CD8-positive, alpha-beta memory T cell (primary cell): ENCODE data around the gene DNA2. TPM values are rescaled to one million over a fixed set of nuclear protein-coding genes. Genes with fewer than 3 reads are reported as not detected.

ENCODE experiments used
- CTCF ChIA-PET: fragments of 350-600 bp; sonication (Branson Sonifier 250); formaldehyde crosslinking; loops from one replicate; lab custom pipeline; 2021; ENCODE audit warnings: antibody characterized with exemption; lab: Charles Lee
- POLR2A ChIA-PET: fragments of 350-600 bp; sonication (Branson Sonifier 250); formaldehyde crosslinking; loops from one replicate; lab custom pipeline; 2021; ENCODE audit warnings: antibody characterized with exemption; lab: Charles Lee
- DNase-seq, 5 donors: peaks; one replicate each; pipeline versions ENCODE4 v3.0.0 to v3.0.0-alpha.2; 2020 to 2022; ENCODE audit warnings: mixed read lengths in 1 of 5
- H3K27ac ChIP-seq: one replicate; pipeline ENCODE4 v1.7.0; 2013; ENCODE audit warnings: low read depth, mild to moderate bottlenecking, low read length, moderate library complexity
- H3K27me3 ChIP-seq: 2 replicates; pipeline ENCODE4 v1.7.0; 2013; ENCODE audit warnings: low read length, mild to moderate bottlenecking; ENCODE audit not compliant: insufficient read depth, poor library complexity, severe bottlenecking
- H3K36me3 ChIP-seq: 2 replicates; pipeline ENCODE4 v1.7.0; 2013; ENCODE audit warnings: mild to moderate bottlenecking, low read length, moderate library complexity; ENCODE audit not compliant: insufficient read depth
- H3K4me1 ChIP-seq: 2 replicates; pipeline ENCODE4 v1.7.0; 2013; ENCODE audit warnings: mild to moderate bottlenecking, low read length, moderate library complexity; ENCODE audit not compliant: insufficient read depth
- H3K4me3 ChIP-seq: 2 replicates; pipeline ENCODE4 v1.7.0; 2013; ENCODE audit warnings: mild to moderate bottlenecking, low read length
- H3K9me3 ChIP-seq: 2 replicates; pipeline ENCODE4 v1.7.0; 2013; ENCODE audit warnings: mild to moderate bottlenecking, low read length
- H3K27ac Mint-ChIP-seq, 8 donors: one replicate each; pipeline ENCODE4 v1.8.0; 2020 to 2021; ENCODE audit warnings: mixed read lengths in 8 of 8, mild to moderate bottlenecking in 6 of 8, inconsistent platforms in 3 of 8, moderate library complexity in 3 of 8
- H3K27me3 Mint-ChIP-seq, 2 donors: one replicate each; pipeline ENCODE4 v1.8.0; 2020 to 2021; ENCODE audit warnings: mixed read lengths in 2 of 2, mild to moderate bottlenecking in 1 of 2, moderate library complexity in 1 of 2
- H3K36me3 Mint-ChIP-seq, 3 donors: one replicate each; pipeline ENCODE4 v1.8.0; 2020 to 2021; ENCODE audit warnings: mixed read lengths in 3 of 3, inconsistent platforms in 1 of 3, mild to moderate bottlenecking in 1 of 3
- H3K4me1 Mint-ChIP-seq, 3 donors: one replicate each; pipeline ENCODE4 v1.8.0; 2020 to 2021; ENCODE audit warnings: mixed read lengths in 3 of 3, inconsistent platforms in 1 of 3, mild to moderate bottlenecking in 1 of 3
- H3K4me3 Mint-ChIP-seq, 7 donors: one replicate each; pipeline ENCODE4 v1.8.0; 2020 to 2021; ENCODE audit warnings: mixed read lengths in 7 of 7, mild to moderate bottlenecking in 6 of 7, moderate library complexity in 4 of 7, inconsistent platforms in 2 of 7
- H3K9me3 Mint-ChIP-seq, 5 donors: one replicate each; pipeline ENCODE4 v1.8.0; 2020 to 2022; ENCODE audit warnings: mixed read lengths in 5 of 5, mild to moderate bottlenecking in 3 of 5, moderate library complexity in 2 of 5, inconsistent platforms in 1 of 5
- polyA plus RNA-seq: library from polyadenylated mRNA; unstranded; fragments of 300-500 nt; fragmentation: Illumina TruSeq; gene quantifications from one replicate; pipeline ENCODE4 v1.2.3, GENCODE V29; 2021
- total RNA-seq, 2 experiments: library from RNA; stranded (reverse); gene quantifications; one replicate each; pipeline ENCODE4 v1.2.3, GENCODE V29; 2021

Gene DNA2
- total and polyA plus RNA-seq, 3 experiments from 2014 or later, result 0.55 to 40.0 (median 37.3) TPM

GRCh38 chr10:68440898-68441297 is 30.9 kb downstream of the DNA2 start:
- CTCF ChIA-PET, result interaction anchor here (1.7 kb wide), 1 partner anchor 11 kb away, joined by 3 read pairs; no protein-coding TSS in a partner anchor
- peaks cover 0 to 3% (median 1%) of the 10 kb centered on the region in 3 donors for H3K36me3 Mint-ChIP-seq
- H3K4me3 ChIP-seq, result no peak overlapping the region
- DNase-seq, result no peak
- H3K27ac ChIP-seq, result no peak overlapping the region
- H3K9me3 Mint-ChIP-seq, result no peaks in the 10 kb centered on the region
- POLR2A ChIA-PET, result no interaction called here
- H3K27ac Mint-ChIP-seq, result no peak overlapping the region
- H3K27me3 Mint-ChIP-seq, result no peaks in the 10 kb centered on the region
- H3K27me3 ChIP-seq, result no peaks in the 10 kb centered on the region
- H3K36me3 ChIP-seq, result no peaks in the 10 kb centered on the region
- no peaks in the 10 kb centered on the region for H3K9me3 ChIP-seq
- no peaks in the 10 kb centered on the region for H3K4me1 Mint-ChIP-seq
- H3K4me3 Mint-ChIP-seq, result no peak overlapping the region
- H3K4me1 ChIP-seq, result no peaks in the 10 kb centered on the region

GRCh38 chr10:68435803-68436202 is 36.0 kb downstream of the DNA2 start:
- Mint-ChIP-seq H3K36me3 (peaks cover 0 to 1% (median 1%) of the 10 kb centered on the region in 3 donors), H3K27me3 (no peaks in the 10 kb centered on the region), H3K4me1 (no peaks in the 10 kb centered on the region), H3K4me3 (no peak overlapping the region), H3K9me3 (no peaks in the 10 kb centered on the region), H3K27ac (no peak overlapping the region)
- Histone ChIP-seq H3K9me3 (no peaks in the 10 kb centered on the region), H3K4me3 (no peak overlapping the region), H3K36me3 (no peaks in the 10 kb centered on the region), H3K4me1 (no peaks in the 10 kb centered on the region), H3K27me3 (no peaks in the 10 kb centered on the region), H3K27ac (no peak overlapping the region)
- CTCF ChIA-PET, result no interaction called here
- DNase-seq, result no peak
- POLR2A ChIA-PET, result interaction anchor here (0.6 kb wide), 1 partner anchor 103 kb away, joined by 3 read pairs; no protein-coding TSS in a partner anchor

GRCh38 chr10:68434657-68435056 is 37.1 kb downstream of the DNA2 start:
- Mint-ChIP-seq H3K9me3 (no peaks in the 10 kb centered on the region), H3K27ac (no peak overlapping the region), H3K4me1 (no peaks in the 10 kb centered on the region), H3K4me3 (no peak overlapping the region), H3K36me3 (peaks cover 0 to 1% (median 1%) of the 10 kb centered on the region in 3 donors), H3K27me3 (no peaks in the 10 kb centered on the region)
- H3K27me3 ChIP-seq, result no peaks in the 10 kb centered on the region
- H3K36me3 ChIP-seq, result no peaks in the 10 kb centered on the region
- no peaks in the 10 kb centered on the region for H3K4me1 ChIP-seq
- POLR2A ChIA-PET, result no interaction called here
- no peaks in the 10 kb centered on the region for H3K9me3 ChIP-seq
- CTCF ChIA-PET, result no interaction called here
- H3K4me3 ChIP-seq, result no peak overlapping the region
- H3K27ac ChIP-seq, result no peak overlapping the region
- no peak for DNase-seq

- Histone ChIP-seq H3K27me3 (no peaks in the 10 kb centered on the region), H3K9me3 (no peaks in the 10 kb centered on the region), H3K4me3 (no peak overlapping the region), H3K27ac (no peak overlapping the region), H3K4me1 (peaks cover 4% of the 10 kb centered on the region), H3K36me3 (no peaks in the 10 kb centered on the region)
- peak overlapping the region in 1 of 8 donors; percentile 61 for H3K27ac Mint-ChIP-seq
- H3K4me1 Mint-ChIP-seq, result peaks cover 4 to 9% (median 5%) of the 10 kb centered on the region in 3 donors
- POLR2A ChIA-PET, result no interaction called here
- no peaks in the 10 kb centered on the region for H3K9me3 Mint-ChIP-seq
- no peak for DNase-seq
- peaks cover 0 to 8% (median 0%) of the 10 kb centered on the region in 3 donors for H3K36me3 Mint-ChIP-seq
- H3K27me3 Mint-ChIP-seq, result no peaks in the 10 kb centered on the region
- CTCF ChIA-PET, result no interaction called here
- H3K4me3 Mint-ChIP-seq, result no peak overlapping the region
Measured at GRCh38 chr10:68428396-68429104, 43.2 kb downstream of the DNA2 start.

- Histone ChIP-seq H3K4me1 (peaks cover 10% of the 10 kb centered on the region), H3K9me3 (no peaks in the 10 kb centered on the region), H3K4me3 (no peak overlapping the region), H3K36me3 (no peaks in the 10 kb centered on the region), H3K27me3 (no peaks in the 10 kb centered on the region), H3K27ac (no peak overlapping the region)
- Mint-ChIP-seq H3K9me3 (no peaks in the 10 kb centered on the region), H3K4me3 (no peak overlapping the region), H3K36me3 (peaks cover 0 to 9% (median 2%) of the 10 kb centered on the region in 3 donors), H3K27me3 (no peaks in the 10 kb centered on the region), H3K27ac (peak overlapping the region in 1 of 8 donors; percentile 87), H3K4me1 (peaks cover 10 to 15% (median 12%) of the 10 kb centered on the region in 3 donors)
- ChIA-PET CTCF (no interaction called here), POLR2A (no interaction called here)
- no peak for DNase-seq
Measured at GRCh38 chr10:68424454-68425014, 47.2 kb downstream of the DNA2 start.

GRCh38 chr10:68423522-68423921 is 48.3 kb downstream of the DNA2 start:
- ChIA-PET CTCF (no interaction called here), POLR2A (no interaction called here)
- Mint-ChIP-seq H3K27ac (peak overlapping the region in 6 of 8 donors; percentile 28 to 92 (median 49)), H3K36me3 (peaks cover 2 to 9% (median 4%) of the 10 kb centered on the region in 3 donors), H3K9me3 (no peaks in the 10 kb centered on the region), H3K27me3 (no peaks in the 10 kb centered on the region), H3K4me1 (peaks cover 10 to 15% (median 12%) of the 10 kb centered on the region in 3 donors), H3K4me3 (peak overlapping the region in 3 of 7 donors; percentile 32 to 69 (median 45))
- no peak overlapping the region for H3K4me3 ChIP-seq
- H3K4me1 ChIP-seq, result peaks cover 10% of the 10 kb centered on the region
- H3K27ac ChIP-seq, result no peak overlapping the region
- peak in 3 of 5 donors; percentile 3 to 49 (median 29) for DNase-seq
- H3K27me3 ChIP-seq, result no peaks in the 10 kb centered on the region
- no peaks in the 10 kb centered on the region for H3K9me3 ChIP-seq
- no peaks in the 10 kb centered on the region for H3K36me3 ChIP-seq

GRCh38 chr10:68419376-68419775 is 52.4 kb downstream of the DNA2 start:
- H3K27me3 Mint-ChIP-seq, result no peaks in the 10 kb centered on the region
- no peak for DNase-seq
- Histone ChIP-seq H3K36me3 (no peaks in the 10 kb centered on the region), H3K4me3 (no peak overlapping the region), H3K27me3 (no peaks in the 10 kb centered on the region), H3K9me3 (no peaks in the 10 kb centered on the region), H3K27ac (no peak overlapping the region), H3K4me1 (peaks cover 10% of the 10 kb centered on the region)
- ChIA-PET CTCF (interaction anchor here (0.9 kb wide), 1 partner anchor 13 kb away, joined by 4 read pairs; the partner anchor contains the start of gene RUFY2), POLR2A (no interaction called here)
- peaks cover 10 to 12% (median 12%) of the 10 kb centered on the region in 3 donors for H3K4me1 Mint-ChIP-seq
- H3K4me3 Mint-ChIP-seq, result no peak overlapping the region
- H3K9me3 Mint-ChIP-seq, result no peaks in the 10 kb centered on the region
- peaks cover 5 to 9% (median 7%) of the 10 kb centered on the region in 3 donors for H3K36me3 Mint-ChIP-seq
- H3K27ac Mint-ChIP-seq, result no peak overlapping the region

- Mint-ChIP-seq H3K4me1 (peaks cover 16 to 23% (median 18%) of the 10 kb centered on the region in 3 donors), H3K4me3 (peak overlapping the region in 3 of 7 donors; percentile 20 to 94 (median 25)), H3K36me3 (peaks cover 0 to 7% (median 0%) of the 10 kb centered on the region in 3 donors), H3K27ac (no peak overlapping the region), H3K27me3 (no peaks in the 10 kb centered on the region), H3K9me3 (no peaks in the 10 kb centered on the region)
- Histone ChIP-seq H3K4me1 (peaks cover 11% of the 10 kb centered on the region), H3K27ac (no peak overlapping the region), H3K4me3 (no peak overlapping the region), H3K27me3 (no peaks in the 10 kb centered on the region), H3K36me3 (no peaks in the 10 kb centered on the region), H3K9me3 (no peaks in the 10 kb centered on the region)
- POLR2A ChIA-PET, result no interaction called here
- DNase-seq, result no peak
- CTCF ChIA-PET, result interaction anchor here (0.8 kb wide), 1 partner anchor 24 kb away, joined by 3 read pairs; no protein-coding TSS in a partner anchor
Measured at GRCh38 chr10:68408898-68409518, 62.8 kb downstream of the DNA2 start.
